OCI-LY3 (cell line): ENCODE measurements around the gene COL8A2.

Source experiments
- H2AFZ ChIP-seq: fragments of 200-600, 300-600 bp; shearing (Covaris generic); 2 replicates; pipeline ENCODE4 v1.6.0; 2014; ENCODE audit warnings: antibody characterized with exemption, low read depth, low read length
- H3K27ac ChIP-seq: fragments of 200-600, 300-600 bp; sonication (generic); 2 replicates; pipeline ENCODE4 v1.5.1; 2014; ENCODE audit warnings: mild to moderate bottlenecking, low read length, moderate library complexity, mixed read lengths
- H3K27me3 ChIP-seq: fragments of 200-600, 300-600 bp; sonication (generic); 2 replicates; pipeline ENCODE4 v1.6.1; 2014; ENCODE audit warnings: low read depth, low read length, mixed read lengths
- H3K36me3 ChIP-seq: fragments of 200-600, 300-600 bp; sonication (generic); replicated peaks from 2 replicates; pipeline ENCODE3; 2014; ENCODE audit warnings: low read depth, low read length, mixed read lengths
- H3K4me1 ChIP-seq: fragments of 300-600, 200-600 bp; sonication (generic); 2 replicates; pipeline ENCODE4 v1.6.1; 2014; ENCODE audit warnings: low read length, mixed read lengths
- H3K4me2 ChIP-seq: fragments of 200-600, 300-600 bp; sonication (generic); 2 replicates; pipeline ENCODE4 v1.6.1; 2014; ENCODE audit warnings: low read length, mixed read lengths
- H3K4me3 ChIP-seq: fragments of 300-600, 200-600 bp; sonication (generic); 2 replicates; pipeline ENCODE4 v1.5.1; 2014; ENCODE audit warnings: antibody characterized with exemption, mild to moderate bottlenecking, low read length, moderate library complexity
- H3K79me2 ChIP-seq: fragments of 300-600, 200-600 bp; shearing (Covaris generic); 2 replicates; pipeline ENCODE4 v1.6.1; 2014; ENCODE audit warnings: mild to moderate bottlenecking, low read length, mixed read lengths
- H3K9ac ChIP-seq: fragments of 300-600, 200-600 bp; shearing (Covaris generic); 2 replicates; pipeline ENCODE4 v1.6.0; 2014; ENCODE audit warnings: mild to moderate bottlenecking, low read length, moderate library complexity
- H3K9me3 ChIP-seq: fragments of 200-600, 300-600 bp; shearing (Covaris generic); 2 replicates; pipeline ENCODE4 v1.6.1; 2014; ENCODE audit warnings: low read length, mixed read lengths; ENCODE audit not compliant: insufficient read depth
- H4K20me1 ChIP-seq: fragments of 200-600, 300-600 bp; sonication (generic); 2 replicates; pipeline ENCODE4 v1.6.1; 2016; ENCODE audit warnings: low read length, mixed read lengths; ENCODE audit not compliant: insufficient read depth
- EZH2phosphoT487 ChIP-seq: fragments of 200-600 bp; shearing (Covaris generic); IDR thresholded peaks from 2 replicates; pipeline ENCODE4 v1.6.1; 2018; ENCODE audit warnings: antibody characterized with exemption, mixed run types, low read depth
- TF ChIP-seq, protein P1 (sequence below): fragments of 200-600, 300-600 bp; sonication (generic); IDR thresholded peaks from 2 replicates; pipeline ENCODE4 v1.5.1; 2014; ENCODE audit warnings: antibody characterized with exemption, low read length, low read depth

Gene COL8A2

DNA sequence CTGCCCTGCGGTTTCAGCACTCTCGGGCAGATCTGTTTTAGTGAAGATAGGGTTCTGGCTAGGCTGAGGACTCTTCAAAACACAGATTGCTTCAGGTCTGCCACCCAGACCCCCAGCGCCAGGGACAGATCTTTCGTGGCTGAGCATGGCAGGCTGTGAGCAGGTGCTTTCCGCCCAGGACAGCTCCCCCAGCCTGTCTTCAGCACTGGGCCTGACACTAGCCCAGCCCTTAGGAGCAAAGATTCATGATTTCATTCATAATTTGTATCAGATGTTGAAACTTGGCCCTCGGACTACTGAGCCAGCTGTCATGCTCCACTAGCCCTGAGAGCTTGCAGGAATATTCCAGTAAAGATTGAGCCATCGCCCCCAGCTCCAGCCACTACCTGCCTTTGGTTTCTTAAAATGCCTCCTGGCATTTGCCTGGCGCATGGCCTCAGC is 30.4 kb downstream of the COL8A2 start:
- H3K36me3 ChIP-seq, result peaks cover 11% of the 10 kb centered on the region
- H3K27ac ChIP-seq, result no peak overlapping the region
- no peak overlapping the region for H3K9ac ChIP-seq
- no peaks in the 10 kb centered on the region for H4K20me1 ChIP-seq
- no peak overlapping the region for H3K4me3 ChIP-seq
- H3K27me3 ChIP-seq, result no peaks in the 10 kb centered on the region
- no peak overlapping the region for H2AFZ ChIP-seq
- TF ChIP-seq EZH2phosphoT487, result no peak
- TF ChIP-seq, protein P1, sequence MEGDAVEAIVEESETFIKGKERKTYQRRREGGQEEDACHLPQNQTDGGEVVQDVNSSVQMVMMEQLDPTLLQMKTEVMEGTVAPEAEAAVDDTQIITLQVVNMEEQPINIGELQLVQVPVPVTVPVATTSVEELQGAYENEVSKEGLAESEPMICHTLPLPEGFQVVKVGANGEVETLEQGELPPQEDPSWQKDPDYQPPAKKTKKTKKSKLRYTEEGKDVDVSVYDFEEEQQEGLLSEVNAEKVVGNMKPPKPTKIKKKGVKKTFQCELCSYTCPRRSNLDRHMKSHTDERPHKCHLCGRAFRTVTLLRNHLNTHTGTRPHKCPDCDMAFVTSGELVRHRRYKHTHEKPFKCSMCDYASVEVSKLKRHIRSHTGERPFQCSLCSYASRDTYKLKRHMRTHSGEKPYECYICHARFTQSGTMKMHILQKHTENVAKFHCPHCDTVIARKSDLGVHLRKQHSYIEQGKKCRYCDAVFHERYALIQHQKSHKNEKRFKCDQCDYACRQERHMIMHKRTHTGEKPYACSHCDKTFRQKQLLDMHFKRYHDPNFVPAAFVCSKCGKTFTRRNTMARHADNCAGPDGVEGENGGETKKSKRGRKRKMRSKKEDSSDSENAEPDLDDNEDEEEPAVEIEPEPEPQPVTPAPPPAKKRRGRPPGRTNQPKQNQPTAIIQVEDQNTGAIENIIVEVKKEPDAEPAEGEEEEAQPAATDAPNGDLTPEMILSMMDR, result no peak
- H3K9me3 ChIP-seq, result no peaks in the 10 kb centered on the region
- peaks cover 7% of the 10 kb centered on the region for H3K79me2 ChIP-seq
- H3K4me1 ChIP-seq, result peaks cover under 1% of the 10 kb centered on the region; the same call in 1 of the 2 replicates
- H3K4me2 ChIP-seq, result no peak overlapping the region

DNA sequence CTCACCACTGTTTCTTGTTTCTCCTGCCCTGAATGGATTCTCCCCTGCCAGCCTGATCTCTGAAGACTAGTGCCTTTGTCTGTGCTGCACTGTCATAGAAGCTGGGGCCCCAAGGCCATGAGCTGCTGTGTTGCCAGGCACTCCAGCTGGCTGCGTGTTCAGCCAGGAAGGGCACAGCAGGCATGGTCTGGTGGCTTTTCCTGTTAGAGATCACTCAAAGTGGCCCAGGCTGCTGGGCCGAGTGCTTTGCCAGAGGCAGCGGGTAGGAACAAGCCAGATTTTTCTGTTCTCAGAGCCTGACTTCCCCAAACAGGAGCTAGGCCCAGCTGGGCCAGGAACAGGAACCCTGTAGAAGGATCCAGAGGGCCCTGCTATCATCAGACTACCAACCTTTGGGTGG is 31.1 kb downstream of the COL8A2 start:
- Histone ChIP-seq H3K4me2 (no peak overlapping the region), H3K9ac (no peak overlapping the region), H3K4me3 (no peak overlapping the region), H3K9me3 (no peaks in the 10 kb centered on the region), H4K20me1 (no peaks in the 10 kb centered on the region), H3K27me3 (no peaks in the 10 kb centered on the region), H3K4me1 (no peaks in the 10 kb centered on the region), H2AFZ (no peak overlapping the region), H3K27ac (no peak overlapping the region), H3K79me2 (peaks cover 14% of the 10 kb centered on the region), H3K36me3 (peaks cover 11% of the 10 kb centered on the region)
- no peak for TF ChIP-seq EZH2phosphoT487
- TF ChIP-seq, protein P1, result no peak

DNA sequence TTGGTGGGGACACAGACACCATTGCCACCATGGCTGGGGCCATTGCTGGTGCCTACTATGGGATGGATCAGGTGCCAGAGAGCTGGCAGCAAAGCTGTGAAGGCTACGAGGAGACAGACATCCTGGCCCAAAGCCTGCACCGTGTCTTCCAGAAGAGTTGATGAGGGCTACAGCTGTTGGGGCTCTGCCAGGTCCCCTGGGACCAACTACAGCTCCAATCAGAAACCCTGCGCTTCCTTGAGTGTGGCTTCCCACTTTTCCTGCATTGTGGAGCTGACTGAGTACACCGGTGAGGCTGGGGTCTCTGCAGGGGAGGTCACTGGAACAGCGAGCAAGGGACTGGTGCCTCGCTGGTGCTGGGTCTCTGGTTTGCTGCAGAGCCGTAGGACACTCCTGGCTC is 31.8 kb downstream of the COL8A2 start:
- Histone ChIP-seq H3K4me2 (no peak overlapping the region), H3K9ac (no peak overlapping the region), H4K20me1 (no peaks in the 10 kb centered on the region), H3K27me3 (no peaks in the 10 kb centered on the region), H3K79me2 (peaks cover 16% of the 10 kb centered on the region), H3K36me3 (peaks cover 11% of the 10 kb centered on the region), H3K4me3 (no peak overlapping the region), H3K27ac (no peak overlapping the region), H3K9me3 (no peaks in the 10 kb centered on the region), H2AFZ (no peak overlapping the region), H3K4me1 (no peaks in the 10 kb centered on the region)
- TF ChIP-seq EZH2phosphoT487, result no peak
- TF ChIP-seq, protein P1, result no peak

DNA sequence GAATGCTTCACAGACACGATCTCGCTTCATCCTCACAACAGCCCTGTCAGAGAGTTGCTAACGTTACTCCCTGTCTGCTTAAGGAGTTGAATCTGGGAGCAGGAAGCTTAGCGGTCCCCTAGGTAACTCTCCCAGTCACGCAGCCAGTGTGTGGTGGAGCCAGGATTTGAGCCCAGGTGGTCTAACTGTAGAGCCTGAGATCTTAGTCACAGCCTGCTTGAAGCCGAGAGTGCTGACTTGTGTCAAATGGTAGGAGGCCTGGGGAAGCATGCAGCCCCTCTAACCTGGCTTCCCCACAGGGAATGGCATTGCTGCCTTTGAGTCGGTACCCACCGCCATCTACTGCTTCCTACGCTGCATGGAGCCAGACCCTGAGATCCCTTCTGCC is 32.2 kb downstream of the COL8A2 start:
- H2AFZ ChIP-seq, result no peak overlapping the region
- H3K9me3 ChIP-seq, result no peaks in the 10 kb centered on the region
- H3K4me2 ChIP-seq, result no peak overlapping the region

More for the DNA sequence above, 32.2 kb downstream of the COL8A2 start:
- H3K9ac ChIP-seq, result no peak overlapping the region
- no peak overlapping the region for H3K27ac ChIP-seq
- no peak overlapping the region for H3K4me3 ChIP-seq
- TF ChIP-seq, protein P1, result no peak
- TF ChIP-seq EZH2phosphoT487, result no peak
- H3K27me3 ChIP-seq, result no peaks in the 10 kb centered on the region
- no peaks in the 10 kb centered on the region for H4K20me1 ChIP-seq
- H3K4me1 ChIP-seq, result no peaks in the 10 kb centered on the region
- peaks cover 11% of the 10 kb centered on the region for H3K36me3 ChIP-seq
- peaks cover 16% of the 10 kb centered on the region for H3K79me2 ChIP-seq
